B cell (primary cell): Measurements from ENCODE around the gene TMPRSS11E.
"Not testable (repeated sequence)": the region's sequence is repeated elsewhere in the genome, so short reads cannot be mapped to it uniquely, and the experiment has no call there.

Source experiments
- CTCF ChIP-seq: fragments of 200-600 bp; IDR thresholded peaks from one replicate; pipeline ENCODE4 v1.8.0; 2022; ENCODE audit warnings: antibody characterized with exemption, mild to moderate bottlenecking
- EZH2 ChIP-seq: IDR thresholded peaks from 2 replicates; pipeline ENCODE4 v1.6.1; 2012; ENCODE audit warnings: borderline replicate concordance, low read depth, mild to moderate bottlenecking, moderate library complexity, low read length; ENCODE audit not compliant: insufficient read depth, poor library complexity, severe bottlenecking

- TF ChIP-seq CTCF, EZH2: not testable (repeated sequence)
Observed at GRCh38 chr4:68405718-68406478, 41.4 kb upstream of the TMPRSS11E start.
